CD4-positive, alpha-beta T cell treated with Interleukin-2 at 100 ng/mL for 4 hours (primary cell): Measurements from ENCODE around the gene CSTA.
A peak's percentile ranks its signal among the peaks of the same experiment; 100 is the strongest.
"Not testable (repeated sequence)": the region's sequence is repeated elsewhere in the genome, so short reads cannot be mapped to it uniquely, and the experiment has no call there.

ENCODE experiments used
- DNase-seq: peaks from one replicate; pipeline ENCODE4 v3.0.0-alpha.2; 2020; ENCODE audit warnings: low spot score

The CSTA gene

DNA sequence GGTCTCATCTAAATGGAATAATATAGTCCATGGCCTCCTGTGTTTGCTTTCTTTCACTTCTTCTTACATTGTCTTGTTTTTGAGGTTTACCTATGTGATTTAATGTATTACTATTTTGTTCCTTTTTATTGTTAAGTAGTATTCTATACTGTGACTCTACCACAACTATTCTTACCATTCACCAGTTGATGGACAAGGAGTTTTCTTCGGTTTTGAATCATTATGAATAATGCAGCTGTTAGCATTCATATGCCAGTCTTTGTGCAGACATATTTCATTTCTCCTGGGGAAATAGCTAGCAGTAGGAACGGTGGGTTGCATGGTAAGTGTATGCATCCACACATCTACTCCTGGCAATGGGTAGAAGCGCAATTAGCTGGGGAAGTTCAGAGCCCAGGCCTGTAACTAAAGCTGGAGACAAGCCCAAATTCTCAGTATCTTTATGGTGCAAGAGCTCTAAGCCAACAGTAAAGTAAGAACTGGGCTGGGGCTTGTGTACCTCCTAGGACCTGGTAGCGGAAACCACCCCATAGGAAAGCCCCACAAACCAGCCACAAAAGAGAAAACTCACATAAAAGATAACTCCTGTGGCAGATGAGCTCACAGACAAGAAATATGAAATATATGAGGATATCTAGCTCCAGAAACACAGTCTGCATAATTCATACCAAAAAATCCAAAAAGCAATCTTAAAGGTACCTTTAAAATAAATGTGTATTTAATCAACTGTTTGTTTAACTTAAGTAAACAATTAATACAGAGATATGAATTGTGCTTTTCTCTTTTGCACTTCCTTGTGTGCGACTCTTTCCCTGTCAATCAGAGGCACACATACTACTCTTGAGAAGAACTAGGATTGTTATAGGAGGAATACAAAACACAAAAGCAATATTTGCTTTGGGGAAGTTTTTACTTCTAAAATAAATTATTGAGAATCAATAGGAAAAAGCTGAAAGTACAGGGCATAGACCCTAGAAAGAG lies 2.7 kb upstream of the CSTA start:
- peak; percentile 48 for DNase-seq

DNA sequence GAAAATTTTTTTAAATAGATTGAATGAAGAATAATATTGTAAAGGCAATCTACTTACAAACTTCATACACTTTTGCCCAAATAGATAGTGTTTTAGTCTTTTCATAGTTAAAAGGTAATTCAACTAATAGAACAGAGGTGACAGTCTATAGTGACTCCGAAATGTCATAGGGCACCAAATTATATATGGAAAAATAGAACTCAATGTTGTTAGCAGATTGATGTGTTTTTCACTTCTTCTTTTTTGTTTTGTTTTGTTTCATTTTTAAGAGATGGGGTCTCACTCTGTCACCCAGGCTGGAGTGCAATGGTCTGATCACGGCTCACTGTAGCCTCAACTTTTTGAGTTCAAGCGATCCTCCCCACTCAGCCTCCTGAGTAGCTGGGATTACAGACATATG lies 721 bp downstream of the CSTA start:
- DNase-seq: no peak

DNA sequence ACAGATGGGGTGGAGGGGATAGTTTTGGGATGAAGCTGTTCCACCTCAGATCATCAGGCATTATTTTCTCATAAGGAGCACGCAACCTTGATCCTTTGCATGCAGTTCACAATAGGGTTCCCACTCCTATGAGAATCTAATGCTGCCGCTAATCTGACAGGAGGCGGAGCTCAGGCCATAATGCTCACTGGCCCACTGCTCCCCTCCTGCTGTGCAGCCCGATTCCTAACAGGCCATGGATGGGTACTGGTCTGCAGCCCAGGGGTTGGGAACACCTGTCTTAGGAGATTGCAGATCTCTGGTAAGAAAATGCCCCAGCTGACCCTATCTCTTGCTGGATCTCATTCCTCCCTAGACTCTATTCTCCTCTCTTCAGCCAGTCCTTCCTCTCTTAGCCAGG lies 6.8 kb downstream of the CSTA start:
- DNase-seq: no peak

DNA sequence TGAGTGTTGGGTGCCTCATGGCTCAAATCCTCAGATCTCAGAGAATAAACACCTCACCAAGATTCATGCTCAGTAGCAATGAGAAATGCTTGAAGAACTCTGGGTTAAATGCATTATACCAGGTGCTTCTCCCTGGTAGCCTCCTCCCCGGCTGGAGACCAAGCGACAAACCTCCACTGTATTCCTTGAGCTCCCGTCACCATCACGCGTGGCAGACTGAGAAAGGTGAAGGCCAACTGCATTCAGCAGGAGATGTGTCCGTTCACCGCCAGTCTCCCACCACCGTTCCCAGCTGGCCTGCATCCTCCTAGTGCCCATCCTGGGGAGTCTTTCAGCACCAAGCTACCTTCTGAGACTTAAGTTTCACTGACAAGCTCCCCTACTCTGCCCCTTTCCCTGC lies 7.5 kb downstream of the CSTA start:
- no peak for DNase-seq

DNA sequence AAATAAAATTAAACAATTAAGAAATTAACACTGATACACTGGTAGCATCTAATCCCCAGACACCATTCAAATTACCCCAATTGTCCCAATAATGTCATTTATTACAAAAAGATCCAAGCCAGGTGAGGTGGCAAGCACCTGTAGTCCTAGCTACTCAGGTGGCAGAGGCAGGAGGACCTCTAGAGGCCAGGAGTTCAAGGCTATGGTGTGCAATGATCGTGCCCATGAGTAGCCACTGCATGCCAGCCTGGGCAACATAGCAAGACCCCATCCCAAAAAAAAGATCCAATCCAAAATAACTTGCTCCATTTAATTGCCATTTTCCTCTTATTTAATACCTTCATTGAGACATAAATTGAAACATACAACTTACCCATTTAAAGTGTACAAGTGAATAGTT lies 17.8 kb downstream of the CSTA start:
- DNase-seq: no peak

DNA sequence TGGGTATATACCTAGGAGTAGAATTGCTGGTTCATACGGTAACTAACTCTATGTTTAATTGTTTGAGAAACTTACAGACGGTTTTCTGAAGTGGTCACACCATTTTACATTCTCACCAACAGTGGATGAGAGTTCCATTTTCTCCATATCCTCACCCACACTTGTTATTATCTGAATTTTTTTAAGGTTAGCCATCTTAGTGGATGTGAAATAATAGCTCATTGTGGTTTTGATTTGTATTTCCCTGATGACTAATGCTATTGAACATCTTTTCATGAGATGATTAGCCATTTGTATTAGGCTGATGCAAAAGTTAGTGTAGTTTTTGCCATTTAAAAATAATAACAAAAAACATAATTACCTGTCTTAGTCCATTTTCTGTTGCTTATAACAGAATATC lies 18.6 kb downstream of the CSTA start:
- DNase-seq: no peak

DNA sequence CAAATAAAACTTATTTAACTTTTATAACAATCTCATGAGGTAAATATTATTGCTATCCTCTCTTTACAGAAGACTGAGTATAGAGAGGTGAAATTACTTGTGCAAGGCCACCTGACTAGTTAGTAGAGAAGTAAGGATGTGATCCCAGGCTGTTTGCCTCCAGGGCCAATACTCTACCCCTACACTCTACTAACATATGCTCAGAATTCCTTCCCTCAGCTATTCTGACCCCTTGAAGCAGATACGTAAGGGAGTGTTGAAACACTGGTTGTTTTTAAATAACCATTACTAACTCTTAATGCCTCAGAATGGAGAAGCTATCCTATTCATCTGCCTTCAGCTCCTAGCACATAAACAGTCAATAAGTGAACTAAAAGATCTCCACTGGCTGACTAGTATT lies 24.1 kb downstream of the CSTA start:
- no peak for DNase-seq

DNA sequence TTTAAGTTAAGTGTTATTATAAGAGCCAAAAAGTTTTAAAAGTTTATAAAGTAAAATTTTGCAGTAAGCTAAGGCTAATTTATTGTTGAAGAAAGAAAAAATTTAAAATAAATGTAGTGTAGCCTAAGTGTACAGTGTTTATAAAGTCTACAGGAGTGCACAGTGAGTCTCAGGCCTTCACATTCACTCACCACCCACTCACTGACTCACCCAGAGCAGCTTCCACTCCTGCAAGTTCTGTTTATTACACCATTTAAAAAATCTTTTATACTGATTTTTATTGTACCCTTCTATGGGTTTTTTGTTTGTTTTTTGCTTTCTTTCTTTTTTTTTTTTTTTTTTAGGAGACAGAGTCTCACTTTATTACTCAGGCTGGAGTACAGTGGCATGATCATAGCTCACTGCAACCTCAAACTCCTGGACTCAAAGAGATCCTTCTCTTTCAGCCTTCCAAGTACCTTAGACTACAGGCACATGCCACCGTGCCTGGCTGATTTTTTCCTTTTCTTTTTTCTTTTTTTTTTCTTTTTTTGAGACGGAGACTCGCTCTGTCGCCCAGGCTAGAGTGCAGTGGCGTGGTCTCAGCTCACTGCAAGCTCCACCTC lies 25.9 kb downstream of the CSTA start:
- no peak for DNase-seq

DNA sequence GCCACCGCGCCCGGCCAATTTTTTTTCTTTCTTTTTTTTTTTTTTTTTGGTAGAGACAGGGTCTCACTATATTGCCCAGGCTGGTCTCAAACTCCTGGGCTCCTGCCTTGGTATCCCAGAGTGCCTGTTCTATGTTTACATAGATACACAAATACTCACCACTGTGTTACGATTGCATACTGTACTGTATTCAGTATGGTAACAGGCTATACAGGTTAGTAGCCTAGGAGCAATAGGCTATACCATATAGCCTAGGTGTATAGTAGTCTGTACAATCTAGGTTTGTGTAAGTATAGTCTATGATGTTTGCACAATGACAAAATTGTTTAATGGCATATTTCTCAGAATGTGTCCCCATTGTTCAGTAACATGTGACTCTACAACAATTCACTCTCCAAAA lies 26.6 kb downstream of the CSTA start:
- DNase-seq: no peak

DNA sequence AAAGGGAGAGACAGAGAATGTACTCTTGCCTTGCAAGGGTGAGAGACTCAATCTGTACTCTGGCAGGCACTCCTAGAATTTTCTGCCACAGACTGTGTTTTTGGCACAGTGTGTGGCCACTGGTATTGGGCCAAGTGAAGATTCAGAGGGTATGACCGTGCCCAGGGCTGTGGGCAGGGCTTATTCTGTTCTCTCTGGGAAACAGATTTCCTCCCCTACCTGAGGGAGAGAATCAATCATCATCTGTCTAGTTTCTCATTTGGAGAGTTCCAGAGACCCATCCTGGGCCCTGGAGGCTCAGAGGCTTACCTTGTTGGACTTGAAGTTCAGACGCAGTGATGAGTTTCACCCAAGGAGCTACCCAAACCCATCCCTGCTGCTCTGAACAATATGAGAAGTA lies 28.2 kb downstream of the CSTA start:
- DNase-seq: no peak

DNA sequence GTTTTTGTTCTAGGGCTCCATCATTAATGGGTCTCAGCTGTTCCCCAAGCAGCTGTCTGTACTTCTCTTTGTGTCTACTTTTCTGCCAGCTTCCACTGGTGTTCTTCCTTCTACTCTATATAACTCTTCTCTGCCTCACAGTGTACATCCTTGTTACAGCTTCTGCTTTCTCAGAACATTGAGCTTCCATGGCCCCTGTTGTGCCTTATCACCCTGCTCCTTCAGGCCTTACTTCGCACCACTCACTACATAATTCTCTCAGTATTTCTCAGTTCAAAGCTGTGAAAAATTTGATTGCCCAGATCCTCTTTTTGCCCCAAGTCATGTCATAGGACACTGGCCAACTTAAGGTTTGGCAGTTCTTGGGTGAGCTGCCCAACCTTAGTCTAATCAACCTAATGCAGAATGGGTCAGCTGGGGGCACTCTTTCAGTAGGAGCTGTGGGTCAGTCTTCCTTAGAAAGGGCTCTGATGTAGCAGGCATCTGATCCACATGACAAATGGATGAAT lies 28.9 kb downstream of the CSTA start:
- no peak for DNase-seq

DNA sequence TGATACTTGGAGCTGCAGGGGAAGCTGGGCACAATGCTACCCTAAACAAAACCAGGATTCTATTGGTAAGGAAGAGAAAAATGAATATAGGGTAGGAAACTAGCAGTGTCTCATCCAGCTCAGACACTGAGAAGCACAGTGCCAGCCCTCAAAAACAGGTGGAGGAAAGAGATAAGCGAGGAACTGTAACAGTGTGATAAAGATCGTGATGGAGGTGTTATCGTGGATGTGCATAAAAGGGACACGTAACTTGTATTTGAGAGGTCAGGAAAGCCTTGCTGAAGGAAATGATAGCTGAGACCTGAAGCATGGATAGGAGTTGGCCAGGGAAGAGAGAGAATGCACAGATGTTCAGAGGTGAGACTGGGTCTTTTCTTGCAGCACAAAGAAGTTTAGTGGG lies 30.6 kb downstream of the CSTA start:
- DNase-seq: no peak

DNA sequence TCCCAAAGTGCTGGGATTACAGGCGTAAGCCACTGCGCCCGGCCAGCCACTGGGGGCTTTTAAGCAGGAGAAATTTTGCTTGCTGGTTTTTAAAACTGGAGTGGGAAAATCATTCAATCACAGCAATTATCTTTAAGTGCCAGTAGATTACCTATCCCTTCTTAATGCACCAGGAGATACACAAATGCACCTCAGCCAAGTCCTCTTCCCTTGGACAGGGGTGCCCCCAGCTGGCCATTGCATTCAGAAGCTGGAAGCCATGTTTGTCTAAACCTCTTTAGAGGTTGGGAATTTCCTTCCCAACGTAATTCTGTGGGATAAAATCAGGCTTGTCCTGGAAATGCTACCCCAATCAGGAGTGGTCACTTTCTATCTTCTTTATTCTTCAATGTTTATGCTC lies 31.4 kb downstream of the CSTA start:
- DNase-seq: peak; percentile 18

DNA sequence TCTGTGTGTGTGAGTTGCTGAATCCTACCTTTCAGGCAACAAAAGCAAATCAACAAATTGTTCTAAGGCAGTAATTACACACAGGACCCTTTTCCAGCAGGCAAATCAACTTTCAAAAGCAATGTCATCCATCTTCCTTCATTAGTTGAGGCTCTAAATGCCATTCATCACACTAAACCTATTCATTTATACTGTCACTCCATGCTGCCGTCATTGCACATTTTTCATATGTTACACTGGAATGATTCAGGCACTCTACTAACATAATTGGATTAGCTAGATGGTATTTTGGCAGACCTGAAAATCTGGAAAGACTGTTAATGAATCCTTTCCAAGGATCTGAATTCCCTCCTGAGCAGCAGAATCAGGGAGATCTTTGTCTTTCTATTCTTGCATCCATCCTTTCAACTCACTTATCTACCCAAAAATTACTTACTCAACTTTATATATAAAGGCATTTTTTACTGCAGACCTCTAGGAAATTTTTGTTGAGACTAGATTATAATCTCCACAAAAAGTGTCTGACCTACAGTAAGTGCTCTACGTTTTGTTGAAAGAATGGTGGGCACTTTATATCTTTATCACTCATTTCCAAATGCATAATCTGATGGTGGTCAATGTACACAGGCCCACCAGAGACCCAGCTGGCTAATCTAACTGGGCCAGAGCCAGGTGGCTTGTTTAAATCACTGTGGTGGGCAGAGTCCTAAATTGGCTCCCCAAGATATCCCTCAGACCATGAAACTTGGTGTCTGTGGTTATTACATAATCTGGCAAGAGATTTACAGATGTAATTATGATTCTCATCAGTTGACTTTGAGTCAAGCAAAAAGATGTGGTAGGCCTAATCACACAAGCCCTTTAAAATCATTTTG lies 33.0 kb downstream of the CSTA start:
- DNase-seq: no peak

DNA sequence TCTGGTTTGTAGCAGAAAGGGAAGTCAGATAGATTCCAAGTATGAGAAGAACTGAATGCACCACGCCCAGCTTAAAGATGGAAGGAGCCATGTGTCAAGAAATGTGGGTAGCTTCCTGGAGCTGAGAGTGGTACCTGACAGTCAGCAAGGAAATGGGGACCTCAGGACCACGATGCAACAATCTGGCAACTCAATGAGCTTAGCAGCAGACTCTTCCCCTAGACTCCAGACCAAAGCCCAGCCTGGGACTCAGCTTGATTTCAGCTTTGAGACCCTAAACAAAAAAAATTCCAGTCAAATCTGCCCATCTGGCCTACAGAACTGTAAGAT lies 33.6 kb downstream of the CSTA start:
- no peak for DNase-seq

DNA sequence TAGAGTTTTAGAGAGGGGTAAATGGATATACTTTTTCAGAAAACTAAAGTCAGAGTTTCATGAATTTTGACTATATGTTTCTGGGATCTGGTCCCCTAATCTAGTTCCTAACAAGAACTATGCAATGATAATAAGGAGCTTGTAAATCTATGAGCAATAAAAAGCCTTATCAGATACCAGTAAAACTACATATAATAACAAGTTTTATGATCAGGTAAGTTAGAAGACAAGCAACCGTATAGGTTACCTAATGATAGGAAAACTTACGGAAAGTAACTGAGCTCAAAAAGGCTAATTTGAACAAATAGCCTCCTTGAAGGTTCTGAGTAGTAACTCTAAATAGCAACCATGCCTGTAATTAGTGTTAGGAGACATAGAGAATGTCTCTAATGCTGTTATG lies 37.0 kb downstream of the CSTA start:
- DNase-seq: no peak

DNA sequence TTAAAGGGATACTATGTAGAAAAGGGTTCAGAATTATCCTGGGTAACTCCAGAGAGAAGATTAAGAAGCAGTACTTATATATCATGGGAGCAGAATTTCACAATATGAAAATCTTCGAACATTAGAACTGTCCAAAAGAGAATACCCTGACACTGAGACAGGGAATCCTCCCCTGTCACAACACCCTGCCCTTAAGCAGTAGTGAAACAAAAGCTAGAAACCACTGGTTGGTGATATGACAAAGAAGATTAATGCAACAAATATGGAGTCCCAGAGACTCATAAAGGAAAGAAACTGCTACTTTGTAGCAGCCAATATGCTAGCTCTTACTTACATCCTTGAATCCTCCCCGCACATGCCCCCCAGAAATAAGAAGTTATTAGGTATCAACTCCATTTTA lies 39.4 kb downstream of the CSTA start:
- no peak for DNase-seq

DNA sequence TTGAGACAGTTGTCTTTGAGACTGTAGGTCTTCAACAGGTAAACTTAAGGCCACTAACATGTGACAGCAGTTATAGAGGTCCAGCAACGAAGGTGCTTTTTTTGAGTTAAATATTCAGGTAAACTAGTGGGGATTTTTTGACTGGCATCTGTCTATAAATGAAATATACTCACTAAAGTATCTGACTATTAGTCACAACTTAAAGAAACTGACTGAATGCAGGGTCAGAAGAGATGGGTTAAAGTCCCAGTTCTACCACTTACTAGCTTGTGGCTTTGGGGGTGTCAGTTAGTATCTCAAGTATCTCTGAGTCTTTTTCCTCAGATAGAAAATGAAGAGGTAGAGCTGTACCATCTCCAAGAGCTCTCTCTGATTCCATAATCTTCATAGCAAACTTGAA lies 40.0 kb downstream of the CSTA start:
- no peak for DNase-seq

DNA sequence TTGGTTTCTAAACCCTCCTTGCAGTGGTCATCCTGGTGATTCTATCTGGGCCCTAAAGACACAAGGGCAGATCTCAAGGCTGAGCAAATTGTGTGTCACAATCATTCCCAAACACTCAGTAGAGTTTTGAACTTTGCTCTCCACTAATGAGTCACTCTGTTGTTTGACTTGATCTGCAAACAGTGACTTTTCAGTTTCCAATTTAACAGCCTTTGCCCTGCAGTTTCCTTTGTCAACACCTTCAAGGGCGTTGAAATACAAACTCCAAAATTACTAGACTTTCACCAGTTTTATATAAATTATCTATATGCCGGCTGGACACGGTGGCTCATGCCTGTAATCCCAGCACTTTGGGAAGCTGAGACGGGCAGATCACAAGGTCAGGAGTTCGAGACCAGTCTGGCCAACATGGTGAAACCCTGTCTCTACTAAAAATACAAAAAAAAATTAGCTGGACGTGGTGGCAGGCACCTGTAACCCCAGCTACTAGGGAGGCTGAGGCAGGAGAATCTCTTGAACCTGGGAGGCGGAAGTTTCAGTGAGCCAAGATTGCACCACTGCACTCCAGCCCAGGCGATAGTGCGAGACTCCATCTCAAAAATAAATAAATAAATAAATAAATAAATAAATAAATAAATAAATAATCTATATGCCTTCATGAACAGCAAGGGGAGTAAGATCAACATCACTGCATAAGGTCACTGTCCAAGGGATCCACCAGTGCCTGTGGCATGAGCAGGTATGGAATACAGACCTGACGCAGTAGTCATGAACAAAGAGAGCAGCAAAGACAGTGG lies 40.7 kb downstream of the CSTA start:
- DNase-seq: not testable (repeated sequence)

DNA sequence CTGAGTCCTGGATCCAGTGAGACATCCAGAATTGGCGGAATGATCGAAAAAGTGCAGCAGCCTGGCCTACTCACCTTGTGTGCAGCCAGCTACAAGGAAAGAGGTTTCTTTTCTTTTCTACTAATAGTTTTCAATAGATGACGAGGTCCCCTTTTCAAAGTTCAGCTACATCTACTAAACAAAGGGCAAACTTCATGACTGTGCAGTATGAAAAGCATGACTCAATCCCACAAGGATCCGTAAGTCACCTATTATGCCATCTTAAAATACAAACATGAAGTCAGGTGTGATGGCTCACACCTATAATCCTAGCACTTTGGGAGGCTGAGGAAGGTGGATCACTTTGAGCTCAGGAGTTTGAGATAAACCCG lies 41.3 kb downstream of the CSTA start:
- no peak for DNase-seq

DNA sequence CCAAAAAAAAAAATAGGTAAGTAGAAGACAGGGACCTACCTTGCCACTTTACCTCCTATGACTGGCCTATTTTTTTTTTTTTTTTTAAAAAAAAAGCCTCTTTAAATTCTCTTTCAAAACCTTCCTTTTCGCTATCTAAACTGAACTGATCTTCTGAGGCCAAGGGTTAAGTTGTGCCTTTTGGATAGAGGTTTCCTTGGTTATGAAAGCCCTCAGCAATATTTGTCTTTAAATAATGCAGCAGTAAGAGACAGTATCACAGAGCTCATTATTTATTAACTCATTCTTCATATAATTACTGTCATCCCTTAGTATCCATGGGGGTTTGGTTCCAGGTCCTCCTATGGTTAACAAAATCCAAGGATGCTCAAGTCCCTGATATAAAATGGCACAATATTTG lies 49.0 kb downstream of the CSTA start:
- DNase-seq: no peak

DNA sequence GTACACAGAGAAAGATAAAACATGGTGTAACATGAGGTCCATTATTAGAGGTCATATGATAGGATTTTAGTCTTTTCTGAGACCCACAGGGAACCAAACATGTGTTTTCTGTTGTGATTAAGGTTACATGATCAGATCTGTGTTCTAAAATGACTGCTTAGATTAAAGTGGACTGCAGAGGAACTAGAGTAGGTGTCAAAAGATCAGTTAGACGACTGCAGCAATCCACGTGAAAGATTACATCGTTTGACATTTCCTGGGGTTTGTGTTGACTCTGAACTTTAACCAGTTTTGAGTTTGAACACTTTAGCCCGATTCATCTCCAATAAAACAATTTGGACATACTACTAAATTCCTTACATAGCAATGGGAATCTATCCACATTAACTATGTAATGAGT lies 52.9 kb downstream of the CSTA start:
- no peak for DNase-seq
